ENCODE data around the gene RDH16. TPM values are rescaled to one million over a fixed set of nuclear protein-coding genes. Genes with fewer than 3 reads are reported as not detected.

RDH16 gene
- total and polyA plus RNA-seq, 4 experiments from 2014 or later = 0.09 to 1.9 (median 0.87) TPM

GRCh38 chr12:56932867-56933266 is 24.5 kb downstream of the RDH16 start:
- peaks cover 0 to 5% (median 3%) of the 10 kb centered on the region in 4 donors for H3K4me1 Mint-ChIP-seq
- Histone ChIP-seq H3K36me3 (ENCODE audit: insufficient read depth, low read length) (no peaks in the 10 kb centered on the region), H3K27ac (ENCODE audit: low read depth, low read length) (no peak overlapping the region), H3K4me1 (ENCODE audit: insufficient read depth, low read length) (no peaks in the 10 kb centered on the region), H3K4me3 (ENCODE audit: low read length in 2 of 2) (no peak overlapping the region), H3K9me3 (ENCODE audit: control insufficient read depth in 1 of 2, low read length in 2 of 2) (no peaks in the 10 kb centered on the region), H3K27me3 (ENCODE audit: insufficient read depth, low read length) (no peaks in the 10 kb centered on the region)
- CTCF ChIA-PET (ENCODE audit: partially characterized antibody) = interaction anchor here (1.4 kb wide), 1 partner anchor 18 kb away, joined by 3 read pairs; no protein-coding TSS in a partner anchor
- DNase-seq = no peak
- H3K36me3 Mint-ChIP-seq = no peaks in the 10 kb centered on the region
- H3K4me3 Mint-ChIP-seq = no peak overlapping the region
- intact Hi-C loops (cut with micrococcal nuclease) = no loop called here
- POLR2A ChIA-PET (ENCODE audit: partially characterized antibody) = no interaction called here
- no peak overlapping the region for H3K27ac Mint-ChIP-seq
- H3K27me3 Mint-ChIP-seq = peaks cover 2 to 7% of the 10 kb centered on the region in 2 donors
- no peaks in the 10 kb centered on the region for H3K9me3 Mint-ChIP-seq

GRCh38 chr12:56932146-56932545 is 25.3 kb downstream of the RDH16 start:
- no peaks in the 10 kb centered on the region for H3K27me3 ChIP-seq (ENCODE audit: insufficient read depth, low read length)
- ChIA-PET POLR2A (ENCODE audit: partially characterized antibody) (no interaction called here), CTCF (ENCODE audit: partially characterized antibody) (interaction anchor here (1.4 kb wide), 1 partner anchor 17 kb away, joined by 3 read pairs; no protein-coding TSS in a partner anchor)
- Mint-ChIP-seq H3K36me3 (no peaks in the 10 kb centered on the region), H3K9me3 (no peaks in the 10 kb centered on the region), H3K27ac (peak overlapping the region in 1 of 7 donors; percentile 45), H3K4me3 (no peak overlapping the region), H3K4me1 (peaks cover 0 to 5% (median 3%) of the 10 kb centered on the region in 4 donors), H3K27me3 (peaks cover 2 to 10% of the 10 kb centered on the region in 2 donors)
- H3K9me3 ChIP-seq (ENCODE audit: control insufficient read depth in 1 of 2, low read length in 2 of 2) = no peaks in the 10 kb centered on the region
- H3K4me1 ChIP-seq (ENCODE audit: insufficient read depth, low read length) = no peaks in the 10 kb centered on the region
- no peak overlapping the region for H3K4me3 ChIP-seq (ENCODE audit: low read length in 2 of 2)
- intact Hi-C loops (cut with micrococcal nuclease) = no loop called here
- no peak for DNase-seq
- no peak overlapping the region for H3K27ac ChIP-seq (ENCODE audit: low read depth, low read length)
- no peaks in the 10 kb centered on the region for H3K36me3 ChIP-seq (ENCODE audit: insufficient read depth, low read length)

- H3K4me1 Mint-ChIP-seq = peaks cover 0 to 5% (median 3%) of the 10 kb centered on the region in 4 donors
- Histone ChIP-seq H3K36me3 (ENCODE audit: insufficient read depth, low read length) (no peaks in the 10 kb centered on the region), H3K4me3 (ENCODE audit: low read length in 2 of 2) (no peak overlapping the region), H3K9me3 (ENCODE audit: control insufficient read depth in 1 of 2, low read length in 2 of 2) (no peaks in the 10 kb centered on the region), H3K27me3 (ENCODE audit: insufficient read depth, low read length) (no peaks in the 10 kb centered on the region), H3K4me1 (ENCODE audit: insufficient read depth, low read length) (no peaks in the 10 kb centered on the region), H3K27ac (ENCODE audit: low read depth, low read length) (no peak overlapping the region)
- H3K4me3 Mint-ChIP-seq = no peak overlapping the region
- intact Hi-C loops (cut with micrococcal nuclease) = no loop called here
- POLR2A ChIA-PET (ENCODE audit: partially characterized antibody) = no interaction called here
- H3K27ac Mint-ChIP-seq = peak overlapping the region in 1 of 7 donors; percentile 28
- peaks cover 2 to 10% of the 10 kb centered on the region in 2 donors for H3K27me3 Mint-ChIP-seq
- H3K9me3 Mint-ChIP-seq = no peaks in the 10 kb centered on the region
- CTCF ChIA-PET (ENCODE audit: partially characterized antibody) = no interaction called here
- no peaks in the 10 kb centered on the region for H3K36me3 Mint-ChIP-seq
- peak in 3 of 5 donors; percentile 2 to 6 (median 3) for DNase-seq
Measured at GRCh38 chr12:56931474-56931978, 25.9 kb downstream of the RDH16 start.

DNA sequence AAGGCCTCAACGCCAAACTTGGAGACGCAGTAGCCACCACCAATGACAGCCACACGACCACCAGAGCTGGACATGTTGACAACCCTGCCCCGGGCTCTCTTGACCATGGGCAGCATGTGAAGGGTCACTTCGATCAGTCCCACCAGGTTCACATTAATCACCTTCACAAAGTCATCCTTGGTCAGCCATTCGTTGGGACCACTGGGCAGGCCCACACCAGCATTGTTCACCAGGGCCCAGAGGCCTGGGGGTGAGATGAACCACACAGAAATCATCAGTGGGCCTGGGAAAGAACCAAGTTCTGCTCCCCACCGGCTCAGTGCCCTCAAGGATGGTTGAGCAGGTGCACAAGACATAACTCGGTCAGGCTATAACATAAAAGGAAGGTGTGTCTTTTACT is 27.2 kb downstream of the RDH16 start:
- no peak for DNase-seq
- Mint-ChIP-seq H3K4me3 (no peak overlapping the region), H3K27ac (no peak overlapping the region), H3K27me3 (peaks cover 6 to 12% of the 10 kb centered on the region in 2 donors), H3K4me1 (peaks cover 0 to 5% (median 3%) of the 10 kb centered on the region in 4 donors), H3K9me3 (no peaks in the 10 kb centered on the region), H3K36me3 (no peaks in the 10 kb centered on the region)
- no peaks in the 10 kb centered on the region for H3K9me3 ChIP-seq (ENCODE audit: control insufficient read depth in 1 of 2, low read length in 2 of 2)
- no peaks in the 10 kb centered on the region for H3K4me1 ChIP-seq (ENCODE audit: insufficient read depth, low read length)
- H3K4me3 ChIP-seq (ENCODE audit: low read length in 2 of 2) = no peak overlapping the region
- H3K27ac ChIP-seq (ENCODE audit: low read depth, low read length) = no peak overlapping the region
- intact Hi-C loops (cut with micrococcal nuclease) = no loop called here
- POLR2A ChIA-PET (ENCODE audit: partially characterized antibody) = no interaction called here
- CTCF ChIA-PET (ENCODE audit: partially characterized antibody) = no interaction called here
- no peaks in the 10 kb centered on the region for H3K27me3 ChIP-seq (ENCODE audit: insufficient read depth, low read length)
- no peaks in the 10 kb centered on the region for H3K36me3 ChIP-seq (ENCODE audit: insufficient read depth, low read length)

DNA sequence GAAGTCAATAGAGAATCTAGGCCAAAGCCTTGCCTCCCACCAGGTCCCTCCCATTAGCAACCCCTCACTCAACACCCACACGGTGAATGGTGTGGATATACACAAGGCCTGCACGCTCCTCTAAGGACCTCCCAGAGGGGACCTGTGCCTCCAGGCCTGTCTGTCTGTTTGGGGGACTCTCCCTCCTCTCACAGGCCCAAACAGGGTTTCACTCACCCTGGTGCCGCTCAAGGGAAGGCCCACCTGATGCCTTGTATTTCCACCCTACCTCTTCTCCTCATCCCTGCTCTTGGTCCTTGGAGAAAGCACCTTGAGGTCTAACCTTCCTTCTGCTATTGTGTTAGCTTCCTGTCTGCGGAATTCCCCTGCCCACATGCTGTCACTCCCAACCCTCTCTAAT is 27.6 kb downstream of the RDH16 start:
- intact Hi-C loops (cut with micrococcal nuclease) = no loop called here

GRCh38 chr12:56928262-56928661 is 29.1 kb downstream of the RDH16 start:
- no peak for DNase-seq
- H3K4me1 ChIP-seq (ENCODE audit: insufficient read depth, low read length) = no peaks in the 10 kb centered on the region
- no peak overlapping the region for H3K27ac ChIP-seq (ENCODE audit: low read depth, low read length)
- ChIA-PET POLR2A (ENCODE audit: partially characterized antibody) (no interaction called here), CTCF (ENCODE audit: partially characterized antibody) (no interaction called here)
- H3K27me3 ChIP-seq (ENCODE audit: insufficient read depth, low read length) = no peaks in the 10 kb centered on the region
- H3K36me3 ChIP-seq (ENCODE audit: insufficient read depth, low read length) = no peaks in the 10 kb centered on the region
- Mint-ChIP-seq H3K27me3 (peaks cover 6 to 9% of the 10 kb centered on the region in 2 donors), H3K36me3 (no peaks in the 10 kb centered on the region), H3K27ac (no peak overlapping the region), H3K4me3 (no peak overlapping the region), H3K9me3 (no peaks in the 10 kb centered on the region), H3K4me1 (peaks cover 0 to 5% (median 3%) of the 10 kb centered on the region in 4 donors)
- intact Hi-C loops (cut with micrococcal nuclease) = no loop called here
- no peak overlapping the region for H3K4me3 ChIP-seq (ENCODE audit: low read length in 2 of 2)
- H3K9me3 ChIP-seq (ENCODE audit: control insufficient read depth in 1 of 2, low read length in 2 of 2) = no peaks in the 10 kb centered on the region

More for the DNA sequence above, 27.6 kb downstream of the RDH16 start:
- ChIA-PET POLR2A (ENCODE audit: partially characterized antibody) (no interaction called here), CTCF (ENCODE audit: partially characterized antibody) (no interaction called here)
- no peak overlapping the region for H3K27ac Mint-ChIP-seq
- Histone ChIP-seq H3K9me3 (ENCODE audit: control insufficient read depth in 1 of 2, low read length in 2 of 2) (no peaks in the 10 kb centered on the region), H3K27me3 (ENCODE audit: insufficient read depth, low read length) (no peaks in the 10 kb centered on the region), H3K4me1 (ENCODE audit: insufficient read depth, low read length) (no peaks in the 10 kb centered on the region), H3K36me3 (ENCODE audit: insufficient read depth, low read length) (no peaks in the 10 kb centered on the region), H3K27ac (ENCODE audit: low read depth, low read length) (no peak overlapping the region), H3K4me3 (ENCODE audit: low read length in 2 of 2) (no peak overlapping the region)
- no peak overlapping the region for H3K4me3 Mint-ChIP-seq
- peaks cover 6 to 9% of the 10 kb centered on the region in 2 donors for H3K27me3 Mint-ChIP-seq
- peaks cover 0 to 5% (median 3%) of the 10 kb centered on the region in 4 donors for H3K4me1 Mint-ChIP-seq
- DNase-seq = no peak
- no peaks in the 10 kb centered on the region for H3K9me3 Mint-ChIP-seq
- no peaks in the 10 kb centered on the region for H3K36me3 Mint-ChIP-seq

DNA sequence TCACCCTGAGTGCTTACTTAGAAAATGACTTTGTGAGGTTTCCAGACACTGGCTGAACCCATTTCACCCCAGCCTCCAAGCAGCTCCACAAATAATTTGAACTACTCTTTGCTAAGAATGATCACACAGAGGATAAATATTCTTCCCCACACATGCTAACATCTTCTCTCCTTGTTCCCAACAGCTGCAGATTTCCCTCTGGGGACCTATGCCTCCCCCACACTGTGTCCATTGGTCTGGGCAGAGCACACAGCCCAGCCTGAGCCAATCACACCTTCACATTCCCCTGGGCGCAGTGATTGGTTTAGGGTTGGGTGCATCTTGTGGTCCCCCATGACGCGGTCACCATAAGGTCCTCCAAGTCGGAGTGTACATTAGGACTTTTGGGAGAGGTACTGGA is 30.1 kb downstream of the RDH16 start:
- Histone ChIP-seq H3K27me3 (ENCODE audit: insufficient read depth, low read length) (no peaks in the 10 kb centered on the region), H3K27ac (ENCODE audit: low read depth, low read length) (no peak overlapping the region), H3K36me3 (ENCODE audit: insufficient read depth, low read length) (no peaks in the 10 kb centered on the region), H3K9me3 (ENCODE audit: control insufficient read depth in 1 of 2, low read length in 2 of 2) (no peaks in the 10 kb centered on the region), H3K4me3 (ENCODE audit: low read length in 2 of 2) (no peak overlapping the region), H3K4me1 (ENCODE audit: insufficient read depth, low read length) (no peaks in the 10 kb centered on the region)
- CTCF ChIA-PET (ENCODE audit: partially characterized antibody) = no interaction called here
- Mint-ChIP-seq H3K4me1 (peaks cover 0 to 5% (median 3%) of the 10 kb centered on the region in 4 donors), H3K36me3 (no peaks in the 10 kb centered on the region), H3K4me3 (no peak overlapping the region), H3K27me3 (peaks cover 6 to 9% of the 10 kb centered on the region in 2 donors), H3K9me3 (no peaks in the 10 kb centered on the region), H3K27ac (no peak overlapping the region)
- DNase-seq = no peak
- POLR2A ChIA-PET (ENCODE audit: partially characterized antibody) = no interaction called here
- intact Hi-C loops (cut with micrococcal nuclease) = no loop called here

Data from CD4-positive, alpha-beta memory T cell (primary cell).